Lower lobe of right lung (tissue), 2 donors: ENCODE data around the gene NPHS1. TPM values are rescaled to one million over a fixed set of nuclear protein-coding genes. Genes with fewer than 3 reads are reported as not detected.
A peak's percentile ranks its signal among the peaks of the same experiment; 100 is the strongest.

Source experiments
- ATAC-seq, 2 donors: fragments of 200-7000 bp; cut with Tn5 transposase; one replicate each; pipeline ENCODE4 v1.9.1; 2020 to 2022; ENCODE audit warnings: mild to moderate bottlenecking in 2 of 2, moderate library complexity in 2 of 2
- DNase-seq: peaks from one replicate; pipeline ENCODE4 v3.0.0-alpha.2; 2020
- H3K27ac ChIP-seq: fragments of 200-600 bp; one replicate; pipeline ENCODE4 v1.8.0; 2022
- H3K27me3 ChIP-seq: fragments of 200-600 bp; one replicate; pipeline ENCODE4 v1.8.0; 2022; ENCODE audit warnings: low read depth
- H3K36me3 ChIP-seq: fragments of 200-600 bp; one replicate; pipeline ENCODE4 v1.8.0; 2022; ENCODE audit warnings: mild to moderate bottlenecking
- H3K4me1 ChIP-seq: fragments of 200-600 bp; one replicate; pipeline ENCODE4 v1.8.0; 2022
- H3K4me3 ChIP-seq: fragments of 200-600 bp; one replicate; pipeline ENCODE4 v1.8.0; 2022; ENCODE audit warnings: mild to moderate bottlenecking
- H3K9me3 ChIP-seq: fragments of 200-600 bp; one replicate; pipeline ENCODE4 v1.8.0; 2022
- intact Hi-C: fragments of 100-400 bp; cut with DNase I; formaldehyde crosslinking; loops from one replicate; pipeline ENCODE4 v1.11.0; 2022
- total RNA-seq: library from RNA; stranded (reverse); fragmentation: NEBNext Ultra II Directional; extraction: Animal tissue kit (Norgen Biotek cat#: 25700); gene quantifications from one replicate; pipeline ENCODE4 v1.2.1, GENCODE V29; 2021
- TF ChIP-seq, protein P1 (sequence below): fragments of 200-600 bp; IDR thresholded peaks from one replicate; pipeline ENCODE4 v1.8.0; 2022; ENCODE audit warnings: antibody characterized with exemption, mild to moderate bottlenecking
- donor health status: DM: no; HTN: yes; CAD: no; lungs with severe emphysema.

The NPHS1 gene
- total RNA-seq, 1 donor from 2014 or later: not detected

DNA sequence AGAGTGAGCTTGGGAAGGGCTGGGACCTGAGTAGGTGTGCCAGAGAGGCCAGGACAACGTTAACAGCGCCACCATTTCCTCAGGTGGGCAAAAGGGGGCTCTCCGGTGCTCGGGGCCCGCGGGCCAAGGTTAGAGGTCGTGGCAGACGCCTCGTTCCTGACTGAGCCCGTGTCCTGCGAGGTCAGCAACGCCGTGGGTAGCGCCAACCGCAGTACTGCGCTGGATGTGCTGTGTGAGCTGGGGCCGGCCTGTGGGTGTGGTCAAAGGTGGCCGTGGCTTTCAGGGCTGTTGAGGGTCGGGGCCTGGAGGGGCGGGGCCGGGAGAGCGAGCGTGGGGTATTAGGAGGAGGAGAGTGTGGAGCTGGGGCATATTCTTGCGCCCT lies 8.1 kb upstream of the NPHS1 start:
- H3K27me3 ChIP-seq: peaks cover 73% of the 10 kb centered on the region
- DNase-seq (no peak), ATAC-seq (no peak)
- H3K27ac ChIP-seq: no peak overlapping the region
- peaks cover 13% of the 10 kb centered on the region for H3K4me1 ChIP-seq
- no peak overlapping the region for H3K4me3 ChIP-seq
- no peaks in the 10 kb centered on the region for H3K36me3 ChIP-seq
- no peaks in the 10 kb centered on the region for H3K9me3 ChIP-seq
- TF ChIP-seq, protein P1, sequence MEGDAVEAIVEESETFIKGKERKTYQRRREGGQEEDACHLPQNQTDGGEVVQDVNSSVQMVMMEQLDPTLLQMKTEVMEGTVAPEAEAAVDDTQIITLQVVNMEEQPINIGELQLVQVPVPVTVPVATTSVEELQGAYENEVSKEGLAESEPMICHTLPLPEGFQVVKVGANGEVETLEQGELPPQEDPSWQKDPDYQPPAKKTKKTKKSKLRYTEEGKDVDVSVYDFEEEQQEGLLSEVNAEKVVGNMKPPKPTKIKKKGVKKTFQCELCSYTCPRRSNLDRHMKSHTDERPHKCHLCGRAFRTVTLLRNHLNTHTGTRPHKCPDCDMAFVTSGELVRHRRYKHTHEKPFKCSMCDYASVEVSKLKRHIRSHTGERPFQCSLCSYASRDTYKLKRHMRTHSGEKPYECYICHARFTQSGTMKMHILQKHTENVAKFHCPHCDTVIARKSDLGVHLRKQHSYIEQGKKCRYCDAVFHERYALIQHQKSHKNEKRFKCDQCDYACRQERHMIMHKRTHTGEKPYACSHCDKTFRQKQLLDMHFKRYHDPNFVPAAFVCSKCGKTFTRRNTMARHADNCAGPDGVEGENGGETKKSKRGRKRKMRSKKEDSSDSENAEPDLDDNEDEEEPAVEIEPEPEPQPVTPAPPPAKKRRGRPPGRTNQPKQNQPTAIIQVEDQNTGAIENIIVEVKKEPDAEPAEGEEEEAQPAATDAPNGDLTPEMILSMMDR: no peak
- intact Hi-C loops: no loop called here

DNA sequence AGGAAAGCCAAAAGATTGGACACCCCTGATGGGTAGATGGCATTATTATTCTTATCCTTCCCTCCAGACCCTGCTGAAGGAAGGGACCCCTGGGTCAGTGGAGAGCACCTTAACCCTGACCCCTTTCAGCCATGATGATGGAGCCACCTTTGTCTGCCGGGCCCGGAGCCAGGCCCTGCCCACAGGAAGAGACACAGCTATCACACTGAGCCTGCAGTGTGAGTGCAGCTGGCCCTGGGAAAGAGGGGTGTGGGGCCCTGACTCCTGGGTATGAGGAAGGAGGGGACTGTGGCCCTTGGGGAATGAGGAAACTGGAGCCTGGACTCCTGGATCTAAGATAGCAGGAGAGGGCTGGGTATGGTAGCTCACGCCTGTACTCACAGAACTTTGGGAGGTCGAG lies 7.1 kb upstream of the NPHS1 start:
- Histone ChIP-seq H3K36me3 (no peaks in the 10 kb centered on the region), H3K4me3 (no peak overlapping the region), H3K4me1 (peaks cover 13% of the 10 kb centered on the region), H3K27me3 (peaks cover 82% of the 10 kb centered on the region), H3K9me3 (no peaks in the 10 kb centered on the region), H3K27ac (no peak overlapping the region)
- ATAC-seq: no peak
- intact Hi-C loops: no loop called here
- TF ChIP-seq, protein P1: no peak
- DNase-seq: no peak

DNA sequence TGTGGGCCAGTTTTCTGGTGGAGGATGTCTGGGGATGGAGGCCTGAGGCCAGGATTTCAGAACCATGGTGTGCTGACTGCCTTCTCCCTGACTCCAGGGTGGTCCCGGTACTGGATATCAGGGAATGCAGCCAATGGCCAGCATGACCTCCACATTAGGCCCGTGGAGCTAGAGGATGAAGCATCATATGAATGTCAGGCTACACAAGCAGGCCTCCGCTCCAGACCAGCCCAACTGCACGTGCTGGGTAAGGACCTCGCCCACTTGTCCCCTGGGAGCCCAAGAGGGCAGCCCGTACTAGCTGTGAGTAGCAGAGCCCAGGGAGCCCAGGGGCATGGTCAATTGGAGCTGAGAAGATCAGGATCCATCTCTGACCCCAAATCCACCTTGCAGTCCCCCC lies 6.0 kb upstream of the NPHS1 start:
- DNase-seq (no peak), ATAC-seq (no peak)
- intact Hi-C loops: no loop called here
- Histone ChIP-seq H3K27ac (no peak overlapping the region), H3K9me3 (no peaks in the 10 kb centered on the region), H3K36me3 (no peaks in the 10 kb centered on the region), H3K4me1 (peaks cover 13% of the 10 kb centered on the region), H3K27me3 (peaks cover 93% of the 10 kb centered on the region), H3K4me3 (no peak overlapping the region)
- TF ChIP-seq, protein P1: no peak

DNA sequence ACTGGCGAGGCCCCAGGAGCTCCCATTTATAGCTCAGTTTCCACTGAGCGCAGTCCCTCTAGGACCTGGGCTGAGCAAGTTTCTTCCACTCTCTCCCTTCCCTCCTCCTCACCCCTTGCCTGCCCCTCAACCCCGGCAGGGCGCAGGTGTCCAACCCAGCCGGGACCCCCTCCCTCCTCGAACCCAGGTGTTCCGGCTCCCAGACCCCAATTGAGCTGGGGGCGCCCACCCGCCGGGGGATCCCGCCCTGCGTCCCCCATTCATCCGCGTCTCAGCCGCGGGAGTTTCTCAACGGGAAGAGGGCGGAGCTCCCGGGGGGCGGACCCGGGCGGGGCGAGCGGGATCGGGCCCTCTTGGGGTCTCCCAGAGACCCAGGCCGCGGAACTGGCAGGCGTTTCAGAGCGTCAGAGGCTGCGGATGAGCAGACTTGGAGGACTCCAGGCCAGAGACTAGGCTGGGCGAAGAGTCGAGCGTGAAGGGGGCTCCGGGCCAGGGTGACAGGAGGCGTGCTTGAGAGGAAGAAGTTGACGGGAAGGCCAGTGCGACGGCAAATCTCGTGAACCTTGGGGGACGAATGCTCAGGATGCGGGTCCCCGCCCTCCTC lies 4.3 kb upstream of the NPHS1 start, which contains the start of gene KIRREL2:
TSS of gene KIRREL2 (plus strand) at position 366 of the 604 bp plus-strand sequence. CDS start at position 575, 209 bp downstream.
- H3K27ac ChIP-seq: no peak within 1 kb of the TSS
- no peak for DNase-seq
- H3K4me3 ChIP-seq: peak within 1 kb of the TSS; percentile 56
- ATAC-seq: peak; percentile 21 to 34
- H3K27me3 ChIP-seq: peaks cover 93% of the 10 kb centered on the region
- intact Hi-C loops: no loop called here
- H3K9me3 ChIP-seq: no peaks in the 10 kb centered on the region
- H3K4me1 ChIP-seq: peaks cover 13% of the 10 kb centered on the region
- TF ChIP-seq, protein P1: no peak
- H3K36me3 ChIP-seq: no peaks in the 10 kb centered on the region

DNA sequence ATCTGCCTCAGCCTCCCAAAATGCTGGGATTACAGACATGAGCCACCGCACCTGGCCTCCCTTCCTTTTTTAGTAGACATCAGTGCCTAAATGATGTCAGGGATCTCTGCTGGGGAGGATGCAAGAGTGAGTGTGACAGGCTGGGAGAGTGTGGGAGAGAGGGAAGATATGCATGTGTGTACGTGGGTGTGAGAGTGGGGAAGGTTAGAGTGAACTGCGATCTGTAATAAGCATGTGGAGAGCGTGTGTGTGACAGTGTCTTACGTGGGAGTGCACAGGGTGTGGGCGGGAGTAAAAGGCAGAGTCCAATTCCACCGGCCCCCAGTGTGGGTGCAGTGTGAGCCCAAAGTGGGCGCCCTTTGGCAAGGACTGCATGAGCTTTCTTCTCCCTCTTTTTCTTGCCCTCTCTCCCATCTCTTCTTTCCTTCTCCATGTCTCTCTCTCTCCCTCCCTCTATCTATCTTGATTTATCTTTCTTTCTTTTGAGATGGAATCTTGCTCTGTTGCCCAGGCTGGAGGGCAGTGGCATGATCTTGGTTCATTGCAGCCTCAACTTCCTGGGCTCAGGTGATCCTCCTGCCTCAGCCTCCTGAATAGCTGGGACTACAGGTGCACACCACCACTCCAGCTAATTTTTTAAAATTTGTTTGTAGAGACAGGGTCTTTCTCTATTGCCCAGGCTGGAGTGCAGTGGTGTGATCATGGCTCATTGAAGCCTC lies 893 bp upstream of the NPHS1 start:
- no peaks in the 10 kb centered on the region for H3K9me3 ChIP-seq
- H3K27ac ChIP-seq: no peak overlapping the region
- peaks cover 90% of the 10 kb centered on the region for H3K27me3 ChIP-seq
- H3K4me1 ChIP-seq: peaks cover 13% of the 10 kb centered on the region
- TF ChIP-seq, protein P1: no peak
- intact Hi-C loops: no loop called here
- DNase-seq: no peak
- no peak for ATAC-seq
- no peak overlapping the region for H3K4me3 ChIP-seq
- H3K36me3 ChIP-seq: no peaks in the 10 kb centered on the region
